Loucy (cell line): Measurements from ENCODE around the gene GIT2.

ENCODE experiments used
- EZH2phosphoT487 ChIP-seq: fragments of 200-600 bp; IDR thresholded peaks from 2 replicates; pipeline ENCODE4 v1.6.1; 2018; ENCODE audit warnings: antibody characterized with exemption, mild to moderate bottlenecking, moderate library complexity, borderline replicate concordance
- TF ChIP-seq, protein P1 (sequence below): fragments of 200-600 bp; sonication (generic); conservative IDR thresholded peaks from 2 replicates; pipeline ENCODE4 v1.5.1; 2014; ENCODE audit warnings: mild to moderate bottlenecking, antibody characterized with exemption, low read length

DNA sequence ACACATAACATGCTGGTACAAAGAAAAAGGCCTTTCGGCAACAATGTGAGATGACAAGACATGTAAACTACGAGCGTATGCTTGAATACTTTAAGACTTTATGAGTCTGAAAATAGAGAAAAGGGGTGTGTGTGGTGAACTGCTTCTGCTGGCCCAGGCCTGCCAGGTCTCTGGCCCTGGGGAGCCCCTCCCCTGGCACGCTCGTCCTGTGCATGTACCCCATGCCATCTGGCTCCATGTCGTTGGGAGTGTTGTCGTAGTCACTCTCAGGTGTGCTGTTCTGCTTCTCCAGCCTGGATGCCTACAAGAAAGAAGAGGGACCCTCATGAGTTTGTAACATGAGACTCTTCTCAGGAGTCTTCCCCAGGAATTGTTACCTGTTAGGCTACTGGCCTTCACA, 57.2 kb downstream of the GIT2 start:
- TF ChIP-seq, protein P1, sequence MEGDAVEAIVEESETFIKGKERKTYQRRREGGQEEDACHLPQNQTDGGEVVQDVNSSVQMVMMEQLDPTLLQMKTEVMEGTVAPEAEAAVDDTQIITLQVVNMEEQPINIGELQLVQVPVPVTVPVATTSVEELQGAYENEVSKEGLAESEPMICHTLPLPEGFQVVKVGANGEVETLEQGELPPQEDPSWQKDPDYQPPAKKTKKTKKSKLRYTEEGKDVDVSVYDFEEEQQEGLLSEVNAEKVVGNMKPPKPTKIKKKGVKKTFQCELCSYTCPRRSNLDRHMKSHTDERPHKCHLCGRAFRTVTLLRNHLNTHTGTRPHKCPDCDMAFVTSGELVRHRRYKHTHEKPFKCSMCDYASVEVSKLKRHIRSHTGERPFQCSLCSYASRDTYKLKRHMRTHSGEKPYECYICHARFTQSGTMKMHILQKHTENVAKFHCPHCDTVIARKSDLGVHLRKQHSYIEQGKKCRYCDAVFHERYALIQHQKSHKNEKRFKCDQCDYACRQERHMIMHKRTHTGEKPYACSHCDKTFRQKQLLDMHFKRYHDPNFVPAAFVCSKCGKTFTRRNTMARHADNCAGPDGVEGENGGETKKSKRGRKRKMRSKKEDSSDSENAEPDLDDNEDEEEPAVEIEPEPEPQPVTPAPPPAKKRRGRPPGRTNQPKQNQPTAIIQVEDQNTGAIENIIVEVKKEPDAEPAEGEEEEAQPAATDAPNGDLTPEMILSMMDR, result no peak
- no peak for TF ChIP-seq EZH2phosphoT487
